Measurements from ENCODE around the gene TRH. TPM values are rescaled to one million over a fixed set of nuclear protein-coding genes. Genes with fewer than 3 reads are reported as not detected.

Gene TRH
- total and polyA plus RNA-seq, 9 of the 15 experiments (the other 6 are each of a cell fraction or from before 2014, with no cell fraction given): not detected

DNA sequence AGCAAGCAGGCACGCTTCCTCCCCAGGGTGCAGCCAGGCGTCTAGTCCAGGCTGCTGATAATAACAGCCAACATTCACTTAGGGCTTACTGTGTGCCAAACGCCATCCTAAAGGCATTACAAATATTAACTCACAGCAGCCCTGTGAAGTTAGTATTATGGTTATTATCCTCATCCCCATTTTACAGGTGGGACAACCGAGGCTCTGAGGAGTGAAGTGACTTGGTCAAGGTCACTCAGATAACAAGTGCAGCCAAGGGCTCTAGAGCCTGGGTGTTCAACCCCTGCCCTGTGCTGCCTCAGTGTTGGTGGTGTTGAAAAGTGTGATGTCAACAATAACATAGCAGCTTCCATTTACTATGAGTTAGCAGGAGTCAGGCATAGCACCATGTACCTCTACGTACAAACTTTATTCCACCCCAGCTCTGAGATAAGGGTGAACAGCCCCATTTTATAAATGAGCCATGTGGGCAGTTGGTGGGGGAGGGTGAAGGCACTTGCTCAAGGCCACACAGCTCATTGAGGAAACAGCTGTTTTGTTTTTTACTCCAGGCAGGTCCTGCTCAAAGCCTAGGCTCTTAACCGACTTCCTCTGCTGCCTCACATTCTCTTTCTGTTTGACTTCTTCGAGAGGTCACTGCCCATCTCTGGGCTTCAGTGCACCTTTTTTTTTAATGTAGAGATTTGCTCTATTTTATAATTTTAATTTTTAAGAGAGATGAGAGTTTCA, 24.0 kb upstream of the TRH start:
- no peaks in the 10 kb centered on the region for H3K36me3 ChIP-seq (ENCODE audit: control insufficient read depth, insufficient read depth, low read length)
- no peaks in the 10 kb centered on the region for H3K79me2 ChIP-seq (ENCODE audit: control insufficient read depth, insufficient read depth, low read length)
- DNase-seq (ENCODE audit: extremely low read depth in 1 of 4, low spot score in 3 of 4): no peak
- H3K4me2 ChIP-seq (ENCODE audit: insufficient read depth, low read length): no peak overlapping the region
- peaks cover 17 to 56% of the 10 kb centered on the region in 2 experiments for H3K27me3 ChIP-seq (ENCODE audit: control insufficient read depth in 2 of 2, insufficient read depth in 2 of 2, low read length in 2 of 2)
- H3K4me1 ChIP-seq (replicated peaks in 1 of 2; ENCODE audit: control insufficient read depth in 2 of 2, insufficient read depth in 2 of 2, low read length in 2 of 2): no peaks in the 10 kb centered on the region; a peak in 1 of 5 replicates
- in situ Hi-C loops (cut with MboI): no loop called here
- no peaks in the 10 kb centered on the region for H3K9me3 ChIP-seq (replicated peaks; ENCODE audit: control insufficient read depth, insufficient read depth, low read depth, low read length)
- no peak for FAIRE-seq
- POLR2A ChIA-PET: no interaction called here
- BruUV-seq (replicated peaks): no TSS peak
- WGBS (ENCODE audit: insufficient coverage, low coverage, missing lambda C conversion rate): 5% methylated on average over 6 of the region's 7 CpGs
- no peaks in the 10 kb centered on the region for H3K9me1 ChIP-seq (ENCODE audit: control insufficient read depth, insufficient read depth, low read length)
- H2AFZ ChIP-seq (ENCODE audit: low read depth, low read length): no peak overlapping the region
- TF ChIP-seq, protein P1, sequence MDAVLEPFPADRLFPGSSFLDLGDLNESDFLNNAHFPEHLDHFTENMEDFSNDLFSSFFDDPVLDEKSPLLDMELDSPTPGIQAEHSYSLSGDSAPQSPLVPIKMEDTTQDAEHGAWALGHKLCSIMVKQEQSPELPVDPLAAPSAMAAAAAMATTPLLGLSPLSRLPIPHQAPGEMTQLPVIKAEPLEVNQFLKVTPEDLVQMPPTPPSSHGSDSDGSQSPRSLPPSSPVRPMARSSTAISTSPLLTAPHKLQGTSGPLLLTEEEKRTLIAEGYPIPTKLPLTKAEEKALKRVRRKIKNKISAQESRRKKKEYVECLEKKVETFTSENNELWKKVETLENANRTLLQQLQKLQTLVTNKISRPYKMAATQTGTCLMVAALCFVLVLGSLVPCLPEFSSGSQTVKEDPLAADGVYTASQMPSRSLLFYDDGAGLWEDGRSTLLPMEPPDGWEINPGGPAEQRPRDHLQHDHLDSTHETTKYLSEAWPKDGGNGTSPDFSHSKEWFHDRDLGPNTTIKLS (IDR thresholded peaks at IDR 0.05; ENCODE audit: borderline replicate concordance, low read depth): no peak
- TF ChIP-seq RBM25 (IDR thresholded peaks at IDR 0.05; ENCODE audit: low read depth, low read length, severe bottlenecking) (peak; percentile 58), KDM1A (IDR thresholded peaks at IDR 0.05) (0 out of 4 replicates have a peak, but pooled peaks of 1 of the 2 experiments have one; percentile 7), ESRRA (IDR thresholded peaks at IDR 0.05; ENCODE audit: borderline replicate concordance, low read depth) (peak; percentile 24; the same call in 1 of the 2 replicates)
- ATAC-seq: no peak
- no peak overlapping the region for H3K4me3 ChIP-seq
- CTCF ChIA-PET (ENCODE audit: low intra/inter-chr PET ratio): no interaction called here
- H4K20me1 ChIP-seq (replicated peaks; ENCODE audit: control insufficient read depth, insufficient read depth, low read length): no peaks in the 10 kb centered on the region
- H3K9ac ChIP-seq (ENCODE audit: insufficient read depth in 1 of 2, low read depth in 2 of 2, low read length in 2 of 2): no peak overlapping the region
- no peak overlapping the region for H3K27ac ChIP-seq (ENCODE audit: extremely low read depth, low read depth, low read length)
- intact Hi-C loops (cut with micrococcal nuclease): no loop called here

All from K562 (cell line).